Epidermal melanocyte (primary cell): ENCODE measurements around the gene PCGF6.
"Not testable (repeated sequence)": the region's sequence is repeated elsewhere in the genome, so short reads cannot be mapped to it uniquely, and the experiment has no call there.

Experiments used
- DNase-seq: peaks from one replicate; pipeline ENCODE4 v3.0.0; 2011; ENCODE audit warnings: low spot score; ENCODE audit not compliant: insufficient read length

The PCGF6 gene

GRCh38 chr10:103350517-103351260, at the start of gene PCGF6:
PCGF6 (minus strand) TSS chr10:103351140; CDS start chr10:103351066, 74 bp downstream.
- peak; percentile 93 for DNase-seq

- DNase-seq, result no peak
Observed at GRCh38 chr10:103397191-103397825, 46.4 kb upstream of the PCGF6 start.

- DNase-seq, result no peak
Observed at GRCh38 chr10:103396789-103397087, 45.8 kb upstream of the PCGF6 start.

DNA sequence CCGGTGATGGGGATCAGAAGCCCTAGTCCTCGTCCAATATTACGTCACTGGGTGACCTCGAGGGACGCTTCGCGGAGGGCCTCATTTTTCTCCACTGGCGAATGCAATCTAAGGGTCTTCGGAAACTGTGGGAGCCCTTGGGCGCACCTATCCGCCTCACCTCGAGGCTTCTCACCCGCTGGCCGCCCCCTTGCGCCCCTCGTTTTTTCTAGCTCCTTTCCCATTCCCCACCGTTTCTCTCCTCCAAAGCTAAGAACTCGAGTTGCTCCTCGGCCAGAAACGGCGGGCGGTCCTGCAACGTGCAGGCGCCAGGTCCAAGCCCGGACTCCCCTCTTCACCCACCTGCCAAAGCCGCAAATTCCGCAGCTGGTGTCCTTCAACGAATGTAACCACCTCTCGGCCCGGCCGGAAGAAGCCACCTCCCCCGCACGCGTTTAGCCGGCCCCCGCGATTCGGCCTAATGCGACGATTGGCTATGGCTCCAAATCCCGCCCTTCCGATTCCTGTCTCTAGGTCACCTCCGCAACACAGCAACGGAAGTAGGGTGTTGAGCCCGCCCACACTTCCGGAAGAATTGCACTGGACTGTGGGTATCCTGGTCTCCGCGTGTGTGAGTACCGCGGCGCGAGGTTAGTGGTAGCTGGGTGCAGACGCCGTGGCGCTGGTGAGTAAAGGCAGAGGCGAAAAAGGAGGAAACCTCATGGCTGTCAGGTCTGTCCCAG, 45.3 kb upstream of the PCGF6 start, which contains the start of the genes ATP5MK and PDCD11:
Gene ATP5MK (minus strand): TSS at position 409 of the 722 bp plus-strand sequence. CDS start 4,018 bp downstream, outside the sequence.
Gene PDCD11 (plus strand): TSS at position 560 of the 722 bp plus-strand sequence. CDS start 1,801 bp downstream, outside the sequence.
- peak; percentile 91 for DNase-seq

DNA sequence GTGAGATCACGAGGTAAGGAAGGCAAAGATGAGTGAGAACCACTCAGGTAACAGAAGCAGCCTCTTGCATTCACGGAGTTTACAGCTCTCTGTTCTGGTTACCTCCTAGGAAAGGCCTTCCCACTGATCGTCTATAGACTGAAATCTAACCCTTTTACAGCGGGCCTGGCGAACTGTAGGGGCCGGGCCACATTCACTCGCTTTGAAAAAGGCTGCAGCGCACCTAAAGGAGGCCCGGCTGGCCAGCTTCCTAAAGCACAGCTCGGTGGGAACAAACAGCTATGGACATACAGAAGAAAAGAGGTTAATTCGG, 44.8 kb upstream of the PCGF6 start:
- no peak for DNase-seq

GRCh38 chr10:103394180-103394579, 43.2 kb upstream of the PCGF6 start:
- no peak for DNase-seq

DNA sequence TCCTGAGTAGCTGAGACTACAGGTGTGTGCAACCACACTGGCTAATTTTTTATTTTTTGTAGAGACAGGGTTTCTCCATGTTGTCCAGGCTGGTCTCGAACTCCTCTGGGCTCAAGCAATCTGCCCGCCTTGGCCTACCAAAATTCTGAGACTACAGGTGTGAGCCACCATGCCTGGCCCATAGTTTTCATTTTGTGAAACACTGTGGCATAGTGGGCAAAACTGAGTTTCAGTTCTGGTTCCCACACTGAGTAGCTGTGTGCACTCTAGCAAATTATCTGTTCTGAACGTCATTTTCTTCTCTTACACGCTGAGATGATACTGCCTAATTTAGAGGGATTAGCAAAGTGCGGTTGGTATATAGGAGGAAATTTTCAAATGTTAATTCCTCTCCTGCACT, 31.8 kb upstream of the PCGF6 start:
- no peak for DNase-seq

GRCh38 chr10:103374263-103374662, 23.3 kb upstream of the PCGF6 start:
- DNase-seq, result no peak

DNA sequence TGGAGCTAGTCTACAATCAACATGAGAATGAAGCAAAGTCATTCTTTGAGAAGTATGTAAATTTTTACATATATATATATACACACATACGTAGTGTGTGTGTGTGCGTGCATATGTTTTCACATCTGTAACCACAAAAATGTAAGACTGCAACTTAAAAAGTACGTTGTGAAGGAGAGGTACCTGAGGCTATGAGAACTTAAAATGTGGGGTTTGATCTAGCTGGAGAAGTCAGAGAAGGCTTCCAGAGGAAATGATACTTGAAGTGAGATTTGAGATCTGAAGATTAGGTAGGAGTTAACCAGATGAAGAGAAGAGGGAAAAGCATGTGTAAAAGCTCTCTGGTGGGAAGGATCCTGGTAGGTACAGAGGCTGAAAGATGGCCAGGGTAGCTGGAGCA, 22.6 kb upstream of the PCGF6 start:
- DNase-seq, result no peak

GRCh38 chr10:103367782-103368518, 17.0 kb upstream of the PCGF6 start, which contains the start of gene TAF5:
TAF5 (plus strand) TSS chr10:103367976; CDS start chr10:103367990, 14 bp downstream.
- peak; percentile 81 for DNase-seq

DNA sequence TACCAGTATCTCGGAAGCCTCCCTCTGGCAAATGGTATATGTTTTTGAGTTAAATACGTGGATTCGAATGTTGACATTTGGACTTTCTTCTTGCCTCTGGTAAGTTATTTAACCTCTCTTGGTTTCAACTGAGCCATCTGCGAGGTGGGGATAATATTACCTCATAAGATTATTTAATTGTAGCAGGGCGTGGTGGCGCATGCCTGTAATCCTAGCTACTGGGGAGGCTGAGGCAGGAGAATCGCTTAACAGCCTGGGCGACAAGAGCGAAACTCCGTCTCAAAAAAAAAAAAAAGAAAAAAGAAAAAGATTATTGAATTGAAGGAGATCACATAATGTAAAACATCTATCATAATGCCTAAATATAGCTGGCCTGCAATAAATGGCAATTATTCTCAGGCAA, 16.4 kb upstream of the PCGF6 start:
- DNase-seq, result no peak

- DNase-seq, result not testable (repeated sequence)
Observed at GRCh38 chr10:103360791-103361190, 9.9 kb upstream of the PCGF6 start.

GRCh38 chr10:103359493-103359892, 8.6 kb upstream of the PCGF6 start:
- DNase-seq, result not testable (repeated sequence)

DNA sequence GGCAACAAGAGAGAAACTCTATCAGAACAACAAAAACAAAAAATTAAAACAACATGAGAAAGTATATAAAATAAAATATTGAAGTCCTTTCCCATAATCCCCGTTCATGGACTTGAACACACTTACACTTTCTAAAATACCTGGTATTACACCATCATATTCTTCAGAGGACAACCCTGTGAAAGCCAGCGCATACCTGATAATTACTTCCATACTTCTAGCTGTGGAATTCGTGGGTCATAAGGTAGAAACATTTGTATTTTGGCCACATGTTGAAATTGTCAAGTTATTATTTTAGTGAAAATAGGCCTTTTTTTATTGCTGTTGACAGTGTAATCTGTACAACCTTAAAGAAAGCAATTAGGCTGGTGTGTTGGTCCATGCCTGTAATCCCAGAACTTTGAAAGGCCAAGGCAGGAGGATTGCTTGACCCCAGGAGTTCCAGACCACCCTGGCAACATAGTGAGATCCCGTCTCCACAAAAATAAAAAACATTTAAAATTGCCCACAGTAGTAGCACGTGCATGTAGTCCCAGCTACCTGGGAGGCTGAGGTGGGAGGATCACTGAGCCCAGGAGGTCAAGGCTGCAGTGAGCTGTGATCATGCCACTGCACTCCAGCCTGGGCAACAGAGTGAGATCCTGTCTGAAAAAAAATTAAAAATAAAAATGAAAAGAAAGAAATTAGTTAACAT, 5.1 kb upstream of the PCGF6 start:
- DNase-seq, result no peak

- not testable (repeated sequence) for DNase-seq
Observed at GRCh38 chr10:103354567-103354966, 3.6 kb upstream of the PCGF6 start.

DNA sequence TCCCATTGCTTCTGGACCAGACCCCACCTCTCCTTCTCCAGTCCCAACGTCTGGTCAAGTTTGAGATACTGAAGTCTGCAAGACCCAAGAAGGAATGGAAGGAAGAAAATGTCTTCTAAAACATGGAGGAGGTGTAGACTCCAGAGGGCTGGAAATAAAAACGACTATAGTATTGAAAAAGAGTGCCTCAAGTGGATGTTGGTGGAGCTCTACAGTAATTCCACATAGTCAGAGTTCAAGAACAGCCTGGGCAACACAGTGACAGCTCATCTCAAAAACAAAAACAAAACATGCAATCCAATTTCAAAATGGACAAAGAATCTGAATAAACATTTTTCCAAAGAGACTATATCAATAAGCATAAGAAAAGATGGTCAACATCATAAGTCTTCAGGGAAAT, 2.3 kb upstream of the PCGF6 start:
- no peak for DNase-seq

DNA sequence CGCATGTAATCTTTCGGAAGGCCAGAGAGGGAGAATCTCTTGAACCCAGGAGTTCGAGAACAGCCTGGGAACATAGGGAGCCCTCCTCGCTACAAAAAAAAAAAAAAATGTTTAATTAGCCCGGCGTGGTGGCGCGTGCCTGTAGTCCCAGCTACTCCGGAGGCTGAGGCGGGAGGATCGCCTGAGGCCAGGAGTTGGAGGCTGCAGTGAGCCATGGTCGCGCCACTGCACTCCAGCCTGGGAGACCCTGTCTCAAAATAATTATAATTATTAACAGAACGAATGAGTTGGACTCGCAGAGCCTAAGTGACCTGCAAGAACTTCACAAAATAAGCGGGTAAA, 794 bp downstream of the PCGF6 start:
- no peak for DNase-seq

DNA sequence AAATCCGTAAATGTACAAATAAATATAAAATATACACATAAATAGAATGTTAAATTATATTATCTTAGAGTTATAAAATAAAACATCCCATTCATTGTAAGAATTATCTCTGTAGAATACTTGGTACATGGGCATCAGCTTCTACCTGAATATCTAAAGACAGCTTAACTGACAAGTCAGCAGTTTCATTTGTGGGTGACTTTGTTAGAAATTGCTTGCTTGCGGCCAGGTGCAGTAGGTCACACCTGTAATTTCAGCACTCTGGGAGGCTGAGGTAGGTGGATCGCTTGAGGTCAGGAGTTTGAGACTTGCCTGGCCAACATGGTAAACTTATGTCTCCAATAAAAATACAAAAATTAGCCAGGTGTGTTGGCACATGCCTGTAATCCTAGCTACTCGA, 14.6 kb downstream of the PCGF6 start:
- no peak for DNase-seq

- DNase-seq, result no peak
Observed at GRCh38 chr10:103334567-103334966, 16.4 kb downstream of the PCGF6 start.

DNA sequence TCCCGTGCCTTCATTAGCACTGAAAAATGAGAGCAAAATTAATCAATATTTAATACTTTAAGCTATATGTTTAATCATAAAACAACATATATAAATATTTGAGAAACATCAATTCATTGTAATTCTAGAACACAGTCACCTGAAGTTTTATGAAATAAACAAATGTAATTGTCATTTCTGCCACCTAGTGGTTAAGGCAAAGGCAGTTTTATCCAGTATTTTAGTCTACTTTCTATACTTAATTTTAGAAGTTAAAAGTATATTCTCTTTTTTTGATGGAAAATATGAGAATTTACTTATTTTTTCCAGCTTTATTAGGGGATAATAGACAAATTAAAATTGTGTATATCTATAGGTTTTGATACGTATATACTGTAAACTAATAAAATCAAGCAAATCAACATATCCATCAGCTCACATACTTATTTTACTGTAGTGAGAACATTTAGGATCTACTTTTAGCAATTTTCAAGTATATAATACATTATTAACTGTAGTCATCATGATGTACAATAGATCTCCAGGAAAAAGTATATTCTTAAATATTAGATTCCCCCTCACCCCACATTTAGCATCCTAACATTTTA, 16.9 kb downstream of the PCGF6 start:
- DNase-seq, result no peak

DNA sequence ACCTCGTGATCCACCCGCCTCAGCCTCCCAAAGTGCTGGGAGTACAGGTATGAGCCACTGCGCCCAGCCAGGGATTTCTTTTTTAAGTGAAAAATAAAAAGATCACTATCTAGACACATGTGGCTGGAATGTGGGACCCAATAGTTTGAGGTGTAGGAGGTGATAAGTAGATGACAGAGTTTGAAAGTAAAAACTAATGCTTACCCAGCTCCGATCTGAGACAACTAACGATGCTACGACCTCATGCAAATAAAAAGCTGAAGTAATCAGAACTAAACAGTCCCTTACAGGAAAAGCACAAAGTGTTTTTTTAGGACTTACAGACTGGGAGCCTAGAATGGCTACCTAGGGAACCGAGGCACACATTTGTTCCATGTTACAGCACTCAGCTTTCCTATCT, 23.0 kb downstream of the PCGF6 start:
- DNase-seq, result no peak
